T-cell (primary cell): ENCODE measurements around the gene FAM131B. TPM values are rescaled to one million over a fixed set of nuclear protein-coding genes. Genes with fewer than 3 reads are reported as not detected.

Experiments used
- ATAC-seq, 4 experiments: fragments of 200-7000 bp in 3 of 4; fragments of 150-1000 bp in 1 of 4; cut with Tn5 transposase; replicated peaks in 1 of 4; 1 replicate in 3 of 4; 2 replicates in 1 of 4; pipeline ENCODE4 v1.10.0; 2021; ENCODE audit warnings: moderate library complexity in 3 of 4, mild to moderate bottlenecking in 2 of 4, moderate number of reproducible peaks in 1 of 4
- CTCF ChIA-PET, 2 donors: fragments of 300-600 bp; sonication (Branson Sonifier 250); formaldehyde crosslinking; loops; one replicate each; lab custom pipeline; 2022; ENCODE audit warnings: antibody characterized with exemption in 2 of 2; lab: Charles Lee
- POLR2A ChIA-PET, 2 donors: fragments of 300-600 bp; sonication (Branson Sonifier 250); formaldehyde crosslinking; loops; one replicate each; lab custom pipeline; 2022; ENCODE audit warnings: antibody characterized with exemption in 2 of 2; lab: Charles Lee
- DNase-seq, 35 experiments: peaks; one replicate each; pipeline versions ENCODE4 v3.0.0 to v3.0.0-alpha.2; 2013 to 2023
- H3K27ac ChIP-seq: one replicate; pipeline ENCODE4 v1.5.1; 2013; ENCODE audit warnings: low read length
- H3K27me3 ChIP-seq, 2 experiments: replicated peaks in 1 of 2; 1 replicate in 1 of 2; 2 replicates in 1 of 2; pipeline versions ENCODE4 v1.6.1 to v1.7.0; 2013; ENCODE audit warnings: low read length in 1 of 2, mixed read lengths in 1 of 2; ENCODE audit not compliant: control insufficient read depth in 2 of 2, insufficient read depth in 2 of 2; ENCODE audit errors: extremely low read depth in 1 of 2
- H3K36me3 ChIP-seq, 2 donors: 1 replicate in 1 of 2; 2 replicates in 1 of 2; pipeline versions ENCODE4 v1.6.1 to v1.7.0; 2013; ENCODE audit warnings: low read length in 1 of 2; ENCODE audit not compliant: control insufficient read depth in 2 of 2, insufficient read depth in 1 of 2; ENCODE audit errors: extremely low read depth in 1 of 2
- H3K4me1 ChIP-seq, 2 experiments: 1 replicate in 1 of 2; 2 replicates in 1 of 2; pipeline versions ENCODE4 v1.6.1 to v1.7.0; 2013; ENCODE audit warnings: low read length in 2 of 2, mixed read lengths in 1 of 2; ENCODE audit not compliant: insufficient read depth in 2 of 2, control insufficient read depth in 1 of 2; ENCODE audit errors: extremely low read depth in 1 of 2
- H3K4me3 ChIP-seq, 2 donors: 1 replicate in 1 of 2; 2 replicates in 1 of 2; pipeline versions ENCODE4 v1.5.1 to v1.7.0; 2013; ENCODE audit warnings: mild to moderate bottlenecking in 2 of 2, low read length in 1 of 2, moderate library complexity in 1 of 2; ENCODE audit not compliant: control insufficient read depth in 1 of 2; ENCODE audit errors: extremely low read depth in 1 of 2
- H3K9me3 ChIP-seq: 2 replicates; pipeline ENCODE4 v1.7.0; 2013
- H3K27ac Mint-ChIP-seq, 2 donors: one replicate each; pipeline ENCODE4 v1.8.0; 2020 to 2021; ENCODE audit warnings: mild to moderate bottlenecking in 2 of 2, mixed read lengths in 2 of 2
- H3K27me3 Mint-ChIP-seq, 2 donors: one replicate each; pipeline ENCODE4 v1.8.0; 2021 to 2022; ENCODE audit warnings: mixed read lengths in 2 of 2
- H3K36me3 Mint-ChIP-seq: one replicate; pipeline ENCODE4 v1.8.0; 2021; ENCODE audit warnings: mixed read lengths
- H3K4me1 Mint-ChIP-seq, 3 donors: one replicate each; pipeline ENCODE4 v1.8.0; 2020 to 2022; ENCODE audit warnings: mixed read lengths in 3 of 3, mild to moderate bottlenecking in 1 of 3
- H3K4me3 Mint-ChIP-seq, 3 donors: one replicate each; pipeline ENCODE4 v1.8.0; 2020 to 2022; ENCODE audit warnings: mild to moderate bottlenecking in 3 of 3, mixed read lengths in 3 of 3, moderate library complexity in 3 of 3
- H3K9me3 Mint-ChIP-seq, 3 donors: one replicate each; pipeline ENCODE4 v1.8.0; 2020 to 2022; ENCODE audit warnings: mixed read lengths in 3 of 3
- WGBS: methylation state at CpG from one replicate; pipeline ENCODE4 v1.1.5; 2013; ENCODE audit warnings: missing lambda C conversion rate; ENCODE audit not compliant: insufficient coverage; 5-methylcytosine and 5-hydroxymethylcytosine counted together
- total RNA-seq, 35 experiments: library from RNA in 6 of 35; stranded (reverse) in 6 of 35; fragments of 120-200 nt in 1 of 35; gene quantifications; one replicate each; pipeline versions ENCODE4 v1.2.1 to v1.2.4 and lab custom pipeline; 2013 to 2026

Gene FAM131B
- total RNA-seq, 5 donors from 2014 or later (not counting 1 experiment from before 2014, with no cell fraction given) = 0.08 to 3.6 (median 2.1) TPM

DNA sequence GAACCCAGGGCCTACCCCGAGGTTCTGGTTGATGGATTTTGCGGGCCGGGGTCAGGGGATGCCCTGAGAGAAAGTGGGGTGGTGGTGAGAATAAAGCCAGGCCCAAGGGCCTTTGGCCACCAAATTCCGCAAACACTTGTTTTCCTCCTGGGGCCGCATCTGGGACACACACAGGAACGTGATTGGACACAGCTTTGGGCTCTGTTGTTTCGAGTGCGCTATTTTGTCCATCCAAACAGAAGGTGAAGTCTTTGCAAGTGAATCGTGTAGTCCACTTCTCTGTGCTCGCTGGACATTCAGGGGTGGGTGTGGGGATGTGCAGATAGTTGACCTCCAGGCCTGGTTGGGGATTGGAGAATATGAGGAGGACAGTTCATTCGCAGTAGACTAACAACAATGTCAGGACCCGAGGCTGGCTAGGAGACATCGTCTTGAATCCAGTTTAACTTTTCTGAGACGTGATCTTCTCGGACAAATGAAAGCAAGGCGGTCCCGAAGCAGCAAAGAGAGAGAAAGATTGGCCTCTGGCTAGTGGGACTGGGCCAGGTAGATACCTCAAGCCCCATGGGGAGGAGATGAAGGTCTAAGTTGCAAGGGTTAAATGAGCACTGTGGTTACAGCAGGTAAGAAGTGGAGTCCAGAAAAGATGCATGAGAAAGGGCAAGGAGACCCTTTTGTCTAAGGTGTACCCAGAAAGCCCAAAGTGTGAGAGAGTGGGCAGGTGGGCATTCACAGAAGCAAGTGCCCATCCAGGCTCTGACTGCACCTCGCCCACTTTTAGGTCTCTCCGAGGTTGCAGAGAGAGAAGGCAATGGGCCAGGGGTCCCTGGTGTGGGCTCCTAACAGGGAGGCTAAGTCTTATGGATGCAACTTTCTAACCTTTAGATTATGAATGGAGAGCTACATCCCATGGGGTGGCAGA, 764 bp upstream of the FAM131B start:
- Mint-ChIP-seq H3K27ac (peak overlapping the region in 1 of 2 donors; percentile 65), H3K36me3 (no peaks in the 10 kb centered on the region)

DNA sequence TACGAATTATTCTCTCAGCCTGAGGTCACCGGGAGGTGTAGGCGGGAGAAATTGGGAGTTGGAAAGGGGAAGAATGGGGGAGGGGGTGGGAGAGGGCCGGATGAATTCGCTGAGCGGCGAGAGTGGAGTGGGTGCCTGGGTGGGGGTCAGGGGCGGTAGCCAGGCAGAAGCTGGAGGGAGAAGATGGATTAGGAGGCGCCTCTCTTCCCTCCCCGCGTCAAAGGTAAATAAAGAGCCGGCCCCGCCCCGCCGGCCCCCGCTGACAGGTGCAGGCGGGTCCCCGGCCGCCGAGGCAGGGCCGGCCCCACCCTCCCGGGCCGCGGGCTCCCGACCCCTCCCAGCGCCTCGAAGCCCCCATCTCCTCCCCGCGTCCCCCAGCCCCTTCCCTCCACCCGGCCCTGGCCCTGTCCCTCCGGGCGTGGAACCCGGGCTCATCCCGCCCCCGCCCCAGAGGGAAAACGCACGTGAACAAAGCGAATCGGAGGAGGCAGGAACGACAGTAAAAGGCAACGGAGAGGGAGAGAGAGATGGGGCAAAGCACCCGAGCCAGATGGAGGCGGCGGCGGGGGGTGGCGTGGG, 872 bp downstream of the FAM131B start:
- peaks cover 29 to 35% of the 10 kb centered on the region in 2 donors for H3K27me3 Mint-ChIP-seq

More for the DNA sequence above, 764 bp upstream of the FAM131B start:
- peak overlapping the region; percentile 69 to 76 (median 73) for H3K4me3 Mint-ChIP-seq
- Histone ChIP-seq H3K4me3 (peak overlapping the region; percentile 39 to 52), H3K4me1 (peaks cover 0 to 15% of the 10 kb centered on the region in 2 experiments), H3K27me3 (peaks cover 8 to 32% of the 10 kb centered on the region in 2 experiments), H3K9me3 (no peaks in the 10 kb centered on the region), H3K27ac (no peak overlapping the region), H3K36me3 (no peaks in the 10 kb centered on the region)
- 67% methylated on average over 19 of the region's 19 CpGs for WGBS
- H3K9me3 Mint-ChIP-seq = no peaks in the 10 kb centered on the region
- H3K27me3 Mint-ChIP-seq = peaks cover 29 to 35% of the 10 kb centered on the region in 2 donors
- DNase-seq (no peak), ATAC-seq (no peak)
- H3K4me1 Mint-ChIP-seq = peaks cover 10 to 17% (median 11%) of the 10 kb centered on the region in 3 donors
- CTCF ChIA-PET = interaction anchor here in 1 of 2 donors (0.5 to 0.6 kb wide), 2 partner anchors 10 to 1616 kb away, joined by 3 read pairs; no protein-coding TSS in a partner anchor
- POLR2A ChIA-PET = no interaction called here

DNA sequence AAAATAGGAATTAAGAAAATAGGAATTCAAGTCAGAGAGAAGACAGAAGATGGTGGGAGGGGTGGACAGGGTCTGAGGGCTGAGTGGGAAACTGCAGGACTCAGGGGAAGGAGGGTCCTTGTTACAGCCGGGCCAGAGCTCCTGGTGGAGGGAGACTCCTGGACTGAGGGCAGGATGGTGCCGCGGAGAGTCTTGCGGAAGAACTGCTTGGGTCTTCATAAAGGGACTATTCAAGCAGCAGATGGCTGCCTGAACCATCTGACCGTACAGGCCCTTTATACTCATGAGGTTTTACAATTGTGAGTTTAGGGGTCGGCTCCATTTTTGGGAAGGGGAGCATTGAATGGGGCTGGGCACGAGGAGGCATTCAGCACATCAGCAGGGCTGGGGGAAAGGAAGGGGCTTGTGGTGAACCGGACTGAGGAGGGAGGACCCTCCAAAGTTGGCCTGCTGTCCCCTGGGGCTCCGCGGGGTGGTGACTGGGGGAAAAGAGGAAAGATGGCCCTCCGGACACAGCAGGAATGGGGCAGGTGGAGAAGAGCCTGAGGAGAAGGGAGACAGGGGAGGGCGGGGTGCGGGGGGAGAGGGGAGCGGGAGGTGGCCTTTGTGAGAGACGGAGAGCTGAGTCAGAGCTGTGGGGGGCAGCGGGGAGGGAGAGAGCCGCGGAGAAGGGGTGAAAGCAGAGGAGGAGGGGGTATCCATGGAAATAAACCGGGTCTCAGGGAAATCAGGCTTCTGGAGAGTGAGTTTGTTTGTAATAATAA, 1.5 kb downstream of the FAM131B start:
- DNase-seq (no peak), ATAC-seq (no peak)
- H3K4me1 ChIP-seq = peaks cover 0 to 15% of the 10 kb centered on the region in 2 experiments
- ChIA-PET POLR2A (interaction anchor here in 1 of 2 donors (0.7 kb wide), 1 partner anchor 17 kb away, joined by 3 read pairs; no protein-coding TSS in a partner anchor), CTCF (interaction anchor here in 1 of 2 donors (0.5 kb wide), 1 partner anchor 32 kb away, joined by 4 read pairs; no protein-coding TSS in a partner anchor)
- Mint-ChIP-seq H3K27me3 (peaks cover 26 to 32% of the 10 kb centered on the region in 2 donors), H3K9me3 (no peaks in the 10 kb centered on the region), H3K4me3 (peak overlapping the region; percentile 55 to 68 (median 67)), H3K4me1 (peaks cover 10 to 17% (median 11%) of the 10 kb centered on the region in 3 donors), H3K27ac (no peak overlapping the region), H3K36me3 (no peaks in the 10 kb centered on the region)
- H3K36me3 ChIP-seq = no peaks in the 10 kb centered on the region
- peaks cover 8 to 26% of the 10 kb centered on the region in 2 experiments for H3K27me3 ChIP-seq
- WGBS = 82% methylated on average over 18 of the region's 19 CpGs
- H3K4me3 ChIP-seq = no peak overlapping the region
- no peak overlapping the region for H3K27ac ChIP-seq
- no peaks in the 10 kb centered on the region for H3K9me3 ChIP-seq

More for the DNA sequence above, 872 bp downstream of the FAM131B start:
- no peaks in the 10 kb centered on the region for H3K9me3 Mint-ChIP-seq
- H3K4me1 Mint-ChIP-seq = peaks cover 10 to 17% (median 11%) of the 10 kb centered on the region in 3 donors
- ChIA-PET POLR2A (no interaction called here), CTCF (no interaction called here)
- DNase-seq = no peak
- no peaks in the 10 kb centered on the region for H3K36me3 Mint-ChIP-seq
- Histone ChIP-seq H3K27ac (no peak overlapping the region), H3K27me3 (peaks cover 8 to 26% of the 10 kb centered on the region in 2 experiments), H3K36me3 (no peaks in the 10 kb centered on the region), H3K4me3 (peak overlapping the region in 1 of 2 donors; percentile 66), H3K4me1 (peaks cover 0 to 15% of the 10 kb centered on the region in 2 experiments), H3K9me3 (no peaks in the 10 kb centered on the region)
- H3K27ac Mint-ChIP-seq = no peak overlapping the region
- WGBS = 6% methylated on average over 12 of the region's 46 CpGs
- peak in 3 of 4 experiments; percentile 7 to 38 (median 35) for ATAC-seq
- peak overlapping the region; percentile 67 to 82 (median 79) for H3K4me3 Mint-ChIP-seq

DNA sequence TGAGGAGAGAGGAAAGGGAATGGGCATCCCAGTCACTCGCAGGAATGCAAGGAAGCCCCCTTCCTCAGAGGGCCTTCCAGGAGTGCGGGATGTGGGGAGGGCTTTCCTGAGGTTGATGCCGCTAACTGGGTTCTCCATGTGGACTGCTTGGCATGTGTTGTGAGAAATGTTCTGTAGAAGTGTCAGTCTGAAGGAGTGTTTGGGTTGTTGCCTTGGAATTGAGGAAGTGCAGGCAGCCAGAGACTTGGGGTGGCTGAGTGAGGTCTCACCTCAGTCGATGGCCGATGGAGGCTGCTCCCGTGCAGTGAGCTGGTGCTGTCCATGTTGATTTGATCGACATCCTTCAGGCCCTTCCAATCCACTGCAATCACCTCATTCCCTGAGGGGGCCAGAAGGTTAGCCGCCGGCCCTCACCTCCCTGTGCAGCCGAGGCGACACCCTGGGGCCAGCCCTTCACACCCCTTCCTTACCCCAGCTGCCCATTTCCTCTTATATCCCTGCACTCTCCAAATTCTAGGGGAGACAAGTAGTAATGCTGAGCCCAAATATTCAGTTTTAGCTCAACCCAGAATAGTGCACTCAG, 2.7 kb downstream of the FAM131B start:
- ATAC-seq = no peak
- Histone ChIP-seq H3K4me1 (peaks cover 0 to 15% of the 10 kb centered on the region in 2 experiments), H3K4me3 (no peak overlapping the region), H3K27ac (no peak overlapping the region), H3K36me3 (no peaks in the 10 kb centered on the region), H3K9me3 (no peaks in the 10 kb centered on the region), H3K27me3 (peaks cover 8 to 24% of the 10 kb centered on the region in 2 experiments)
- Mint-ChIP-seq H3K9me3 (no peaks in the 10 kb centered on the region), H3K36me3 (no peaks in the 10 kb centered on the region), H3K27me3 (peaks cover 22 to 23% of the 10 kb centered on the region in 2 donors), H3K4me1 (peaks cover 10 to 17% (median 11%) of the 10 kb centered on the region in 3 donors), H3K4me3 (peak overlapping the region in 1 of 3 donors; percentile 67), H3K27ac (no peak overlapping the region)
- CTCF ChIA-PET = interaction anchor here in 1 of 2 donors (1.0 kb wide), 1 partner anchor 85 kb away, joined by 3 read pairs; no protein-coding TSS in a partner anchor
- POLR2A ChIA-PET = interaction anchor here in 1 of 2 donors (0.7 kb wide), 1 partner anchor 16 kb away, joined by 3 read pairs; no protein-coding TSS in a partner anchor
- DNase-seq = no peak
- 100% methylated on average over 2 of the region's 11 CpGs for WGBS

DNA sequence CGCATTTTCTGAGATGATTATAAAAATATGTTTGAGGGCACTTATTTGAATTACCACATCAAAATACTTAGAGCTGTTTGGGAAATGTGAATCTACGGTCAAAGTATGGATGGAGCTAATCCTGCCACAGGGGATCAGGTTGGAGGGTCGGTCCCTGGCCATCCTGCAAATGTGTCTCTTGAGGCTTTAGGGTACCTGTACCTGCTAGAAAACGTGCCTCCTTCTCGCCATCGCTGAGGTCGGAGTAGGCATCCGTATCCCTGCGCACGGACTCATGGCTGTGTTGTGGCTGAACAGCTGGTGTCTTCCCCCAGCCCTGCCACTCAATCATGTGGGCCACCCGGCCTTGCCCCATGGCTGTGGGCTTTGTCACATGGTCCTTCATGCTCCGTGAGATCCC, 3.9 kb downstream of the FAM131B start:
- H3K27ac Mint-ChIP-seq = no peak overlapping the region
- peaks cover 7 to 17% (median 12%) of the 10 kb centered on the region in 3 donors for H3K4me1 Mint-ChIP-seq
- ChIA-PET CTCF (no interaction called here), POLR2A (no interaction called here)
- H3K4me3 Mint-ChIP-seq = no peak overlapping the region
- DNase-seq (no peak), ATAC-seq (no peak)
- Histone ChIP-seq H3K27ac (no peak overlapping the region), H3K9me3 (no peaks in the 10 kb centered on the region), H3K36me3 (no peaks in the 10 kb centered on the region), H3K4me1 (peaks cover 0 to 15% of the 10 kb centered on the region in 2 experiments), H3K4me3 (no peak overlapping the region), H3K27me3 (peaks cover 3 to 27% of the 10 kb centered on the region in 2 experiments)
- no peaks in the 10 kb centered on the region for H3K36me3 Mint-ChIP-seq
- 86% methylated on average over 8 of the region's 12 CpGs for WGBS
- no peaks in the 10 kb centered on the region for H3K9me3 Mint-ChIP-seq
- peaks cover 9 to 11% of the 10 kb centered on the region in 2 donors for H3K27me3 Mint-ChIP-seq
